GM15510 (cell line): ENCODE data around the gene PRLR.

Experiments used
- POLR2A ChIP-seq: IDR thresholded peaks from 3 replicates; pipeline ENCODE4 v1.6.1; 2011; ENCODE audit warnings: borderline replicate concordance; ENCODE audit not compliant: insufficient read length; ENCODE audit errors: extremely low read depth

Gene PRLR

GRCh38 chr5:35050541-35051126 is 179.7 kb downstream of the PRLR start:
- TF ChIP-seq POLR2A = no peak

GRCh38 chr5:35048910-35049309 is 181.4 kb downstream of the PRLR start:
- no peak for TF ChIP-seq POLR2A

- no peak for TF ChIP-seq POLR2A
Observed at GRCh38 chr5:35047785-35048404, 182.4 kb downstream of the PRLR start, which contains the start of gene AGXT2. Gene AGXT2, minus strand, starts transcription at chr5:35047949. Its CDS starts 57 bp downstream, at chr5:35047892.

- TF ChIP-seq POLR2A = no peak
Observed at GRCh38 chr5:35046774-35047173, 183.5 kb downstream of the PRLR start.

GRCh38 chr5:35045280-35045679 is 185.0 kb downstream of the PRLR start:
- TF ChIP-seq POLR2A = no peak

GRCh38 chr5:35044649-35045048 is 185.6 kb downstream of the PRLR start:
- TF ChIP-seq POLR2A = no peak

GRCh38 chr5:35042781-35043180 is 187.5 kb downstream of the PRLR start:
- TF ChIP-seq POLR2A = no peak

- no peak for TF ChIP-seq POLR2A
Observed at GRCh38 chr5:35041261-35041660, 189.0 kb downstream of the PRLR start.

- TF ChIP-seq POLR2A = no peak
Observed at GRCh38 chr5:35038891-35039290, 191.4 kb downstream of the PRLR start.

GRCh38 chr5:35036536-35036935 is 193.8 kb downstream of the PRLR start:
- no peak for TF ChIP-seq POLR2A

GRCh38 chr5:35035271-35035670 is 195.0 kb downstream of the PRLR start:
- no peak for TF ChIP-seq POLR2A

- no peak for TF ChIP-seq POLR2A
Observed at GRCh38 chr5:35032356-35032755, 197.9 kb downstream of the PRLR start.

- no peak for TF ChIP-seq POLR2A
Observed at GRCh38 chr5:35031276-35031675, 199.0 kb downstream of the PRLR start.

- no peak for TF ChIP-seq POLR2A
Observed at GRCh38 chr5:35030426-35031100, 199.7 kb downstream of the PRLR start.

GRCh38 chr5:35029333-35029732 is 201.0 kb downstream of the PRLR start:
- no peak for TF ChIP-seq POLR2A

- no peak for TF ChIP-seq POLR2A
Observed at GRCh38 chr5:35026941-35027340, 203.3 kb downstream of the PRLR start.

- TF ChIP-seq POLR2A = no peak
Observed at GRCh38 chr5:35026280-35026840, 203.9 kb downstream of the PRLR start.
